SU-DHL-6 (cell line): ENCODE results near the gene MAML2.

ENCODE experiments used
- H2AFZ ChIP-seq: fragments of 200-600 bp; sonication (generic); 2 replicates; pipeline ENCODE4 v1.6.1; 2014; ENCODE audit warnings: low read depth, mild to moderate bottlenecking, moderate library complexity, mixed read lengths, antibody characterized with exemption, low read length; ENCODE audit not compliant: severe bottlenecking
- H3F3A ChIP-seq: fragments of 200-600 bp; shearing (Covaris generic); 2 replicates; pipeline ENCODE4 v1.6.0; 2016; ENCODE audit warnings: antibody characterized with exemption, mild to moderate bottlenecking; ENCODE audit not compliant: insufficient read depth
- H3K27ac ChIP-seq: fragments of 200-600 bp; sonication (generic); 2 replicates; pipeline ENCODE4 v1.5.1; 2016; ENCODE audit warnings: low read depth, mild to moderate bottlenecking, low read length, moderate library complexity, mixed read lengths
- H3K27me3 ChIP-seq: fragments of 200-600 bp; sonication (generic), shearing (Covaris generic); 2 replicates; pipeline ENCODE4 v1.6.0; 2014; ENCODE audit warnings: mild to moderate bottlenecking, low read length
- H3K36me3 ChIP-seq: fragments of 200-600 bp; sonication (generic); 2 replicates; pipeline ENCODE4 v1.6.1; 2014; ENCODE audit warnings: mild to moderate bottlenecking, low read length, mixed read lengths
- H3K4me2 ChIP-seq: fragments of 300-600, 200-600 bp; shearing (Covaris generic), sonication (generic); 2 replicates; pipeline ENCODE4 v1.6.0; 2014; ENCODE audit warnings: low read length, low read depth, mild to moderate bottlenecking; ENCODE audit not compliant: poor library complexity, severe bottlenecking
- H3K4me3 ChIP-seq: fragments of 200-600 bp; sonication (generic); 2 replicates; pipeline ENCODE4 v1.5.1; 2014; ENCODE audit warnings: antibody characterized with exemption, low read length, mild to moderate bottlenecking, mixed read lengths; ENCODE audit not compliant: insufficient read depth, poor library complexity, severe bottlenecking
- H3K79me2 ChIP-seq: fragments of 200-600 bp; sonication (generic); 2 replicates; pipeline ENCODE4 v1.6.1; 2014; ENCODE audit warnings: mild to moderate bottlenecking, low read length, moderate library complexity; ENCODE audit not compliant: insufficient read depth
- H3K9ac ChIP-seq: fragments of 200-600 bp; sonication (generic); 2 replicates; pipeline ENCODE4 v1.7.0; 2014; ENCODE audit warnings: mild to moderate bottlenecking, low read length
- H3K9me2 ChIP-seq: fragments of 200-600 bp; sonication (generic); replicated peaks from 2 replicates; pipeline ENCODE4 v1.6.1; 2014; ENCODE audit warnings: low read length; ENCODE audit not compliant: insufficient read depth
- H3K9me3 ChIP-seq: fragments of 200-600 bp; sonication (generic); 2 replicates; pipeline ENCODE4 v1.6.1; 2014; ENCODE audit warnings: low read length, mixed read lengths; ENCODE audit not compliant: insufficient read depth
- H4K20me1 ChIP-seq: fragments of 200-600 bp; sonication (generic); 2 replicates; pipeline ENCODE4 v1.6.1; 2014; ENCODE audit warnings: low read depth, mild to moderate bottlenecking, antibody characterized with exemption, low read length, moderate library complexity, mixed read lengths
- CTCF ChIP-seq: fragments of 200-600 bp; sonication (generic); IDR thresholded peaks from one replicate; pipeline ENCODE4 v1.5.1; 2017; ENCODE audit warnings: antibody characterized with exemption, mild to moderate bottlenecking, low read length, moderate library complexity; ENCODE audit not compliant: insufficient read depth, poor library complexity, severe bottlenecking
- EZH2phosphoT487 ChIP-seq: fragments of 200-600 bp; sonication (generic), shearing (Covaris generic); conservative IDR thresholded peaks from 2 replicates; pipeline ENCODE4 v1.6.1; 2018; ENCODE audit warnings: mild to moderate bottlenecking, antibody characterized with exemption, low read length, moderate library complexity, mixed read lengths

The MAML2 gene

GRCh38 chr11:96105197-96105895 is 237.6 kb downstream of the MAML2 start:
- Histone ChIP-seq H3K4me2 (no peak overlapping the region), H3F3A (no peaks in the 10 kb centered on the region), H3K4me3 (no peak overlapping the region), H4K20me1 (no peaks in the 10 kb centered on the region), H3K9me3 (no peaks in the 10 kb centered on the region), H3K79me2 (no peaks in the 10 kb centered on the region), H3K27ac (no peak overlapping the region), H3K27me3 (no peaks in the 10 kb centered on the region), H3K36me3 (no peaks in the 10 kb centered on the region), H2AFZ (no peak overlapping the region), H3K9ac (no peak overlapping the region), H3K9me2 (no peaks in the 10 kb centered on the region)
- no peak for TF ChIP-seq EZH2phosphoT487
- TF ChIP-seq CTCF, result no peak

- H3K9me3 ChIP-seq, result no peaks in the 10 kb centered on the region
- no peak overlapping the region for H3K9ac ChIP-seq
- H3F3A ChIP-seq, result no peaks in the 10 kb centered on the region
- no peaks in the 10 kb centered on the region for H3K36me3 ChIP-seq
- TF ChIP-seq CTCF, result no peak
- TF ChIP-seq EZH2phosphoT487, result no peak
- H3K9me2 ChIP-seq, result no peaks in the 10 kb centered on the region
- H3K4me3 ChIP-seq, result no peak overlapping the region
- H4K20me1 ChIP-seq, result no peaks in the 10 kb centered on the region
- H3K27ac ChIP-seq, result no peak overlapping the region
- H3K4me2 ChIP-seq, result no peak overlapping the region
- no peak overlapping the region for H2AFZ ChIP-seq
- no peaks in the 10 kb centered on the region for H3K79me2 ChIP-seq
- H3K27me3 ChIP-seq, result no peaks in the 10 kb centered on the region
These were observed 238.5 kb downstream of the MAML2 start for GRCh38 chr11:96104496-96104895.

- H3K9me2 ChIP-seq, result no peaks in the 10 kb centered on the region
- TF ChIP-seq EZH2phosphoT487, result no peak
- TF ChIP-seq CTCF, result no peak
- H4K20me1 ChIP-seq, result no peaks in the 10 kb centered on the region
These were observed 239.3 kb downstream of the MAML2 start for GRCh38 chr11:96103721-96104120.

More at GRCh38 chr11:96103721-96104120, 239.3 kb downstream of the MAML2 start:
- H2AFZ ChIP-seq, result no peak overlapping the region
- no peak overlapping the region for H3K27ac ChIP-seq
- H3K27me3 ChIP-seq, result no peaks in the 10 kb centered on the region
- no peaks in the 10 kb centered on the region for H3K9me3 ChIP-seq
- H3K79me2 ChIP-seq, result no peaks in the 10 kb centered on the region
- H3K4me2 ChIP-seq, result no peak overlapping the region
- H3K4me3 ChIP-seq, result no peak overlapping the region
- no peaks in the 10 kb centered on the region for H3K36me3 ChIP-seq
- no peaks in the 10 kb centered on the region for H3F3A ChIP-seq
- H3K9ac ChIP-seq, result no peak overlapping the region
